Activated CD4-positive, alpha-beta T cell treated with anti-CD3 and anti-CD28 coated beads for 24 hours (primary cell): ENCODE data around the gene SLC35B2.
A peak's percentile ranks its signal among the peaks of the same experiment; 100 is the strongest.

ENCODE experiments used
- DNase-seq, 2 donors: peaks; one replicate each; pipeline ENCODE4 v3.0.0-alpha.2; 2020; ENCODE audit warnings: low read depth in 2 of 2

SLC35B2 gene

GRCh38 chr6:44222486-44223318 lies 34.6 kb downstream of the SLC35B2 start:
- DNase-seq, result no peak

DNA sequence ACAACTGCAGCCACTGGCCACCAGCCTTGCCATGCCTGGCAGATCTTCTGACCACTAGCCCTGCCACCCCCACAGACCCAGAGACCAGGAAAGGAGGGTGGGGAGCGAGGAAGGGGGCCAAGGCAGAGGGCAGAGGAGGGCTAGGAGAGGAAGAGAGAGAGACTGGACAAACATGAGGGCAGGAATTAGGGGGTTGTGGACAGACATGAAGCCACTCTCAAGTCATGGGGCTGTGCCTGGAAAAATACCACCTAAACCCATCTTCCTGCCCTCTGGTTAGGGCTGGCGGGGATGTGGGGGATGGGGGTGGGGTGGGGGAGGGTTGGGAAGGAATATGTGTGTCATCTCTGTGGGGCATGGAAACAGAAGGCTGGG lies 35.4 kb downstream of the SLC35B2 start:
- DNase-seq, result no peak

- peak; percentile 52 to 68 for DNase-seq
Observed at GRCh38 chr6:44221291-44221960, 35.9 kb downstream of the SLC35B2 start.

GRCh38 chr6:44220913-44221290 lies 36.4 kb downstream of the SLC35B2 start:
- no peak for DNase-seq

DNA sequence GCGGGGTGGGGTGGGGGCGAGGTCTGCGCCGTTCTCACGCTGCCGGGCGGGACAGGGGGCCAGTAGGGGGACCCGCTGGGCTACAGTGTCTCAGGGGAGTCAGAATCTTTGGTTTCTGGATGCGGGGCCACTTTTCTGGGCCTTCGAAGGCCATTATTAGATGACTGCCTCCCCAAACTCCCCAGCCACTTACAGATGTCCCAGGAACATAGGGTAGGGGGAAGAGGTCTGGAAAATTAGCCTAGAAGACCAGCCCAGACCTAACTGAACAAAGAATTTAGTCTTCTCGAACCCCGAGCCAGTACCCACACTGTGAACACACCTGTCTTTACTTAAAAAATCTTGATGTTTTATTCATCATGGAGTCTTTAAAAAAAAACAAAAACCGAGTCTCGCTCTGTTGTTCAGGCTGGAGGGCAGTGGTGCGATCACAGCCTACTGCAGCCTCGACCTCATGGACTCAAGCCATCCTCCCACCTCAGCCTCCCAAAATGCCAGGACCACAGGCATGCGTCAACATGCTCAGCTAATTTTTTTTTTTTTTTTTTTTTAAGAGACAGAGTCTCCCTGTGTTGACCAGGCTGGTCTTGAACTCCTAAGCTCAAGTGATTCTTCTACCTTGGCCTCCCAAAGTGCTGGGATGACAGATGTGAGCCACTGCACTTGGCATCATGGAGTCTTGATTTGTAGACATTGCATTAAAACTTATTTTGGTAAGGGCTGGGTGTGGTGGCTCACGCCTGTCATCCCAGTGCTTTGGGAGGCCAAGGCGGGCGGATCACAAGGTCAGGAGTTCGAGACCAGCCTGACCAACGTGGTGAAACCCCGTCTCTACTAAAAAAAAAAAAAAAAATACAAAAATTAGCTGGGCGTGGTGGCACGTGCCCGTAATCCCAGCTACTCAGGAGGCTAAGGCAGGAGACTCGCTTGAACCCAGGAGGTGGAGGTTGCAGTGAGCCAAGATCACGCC lies 37.2 kb downstream of the SLC35B2 start:
- no peak for DNase-seq

GRCh38 chr6:44219053-44219814 lies 38.1 kb downstream of the SLC35B2 start:
- DNase-seq, result no peak

GRCh38 chr6:44217332-44218143 lies 39.8 kb downstream of the SLC35B2 start:
- no peak for DNase-seq

GRCh38 chr6:44216677-44217331 lies 40.5 kb downstream of the SLC35B2 start, which contains the start of gene MYMX:
Gene MYMX, plus strand, starts transcription at chr6:44216926. Its CDS starts 546 bp downstream, at chr6:44217472.
- no peak for DNase-seq

DNA sequence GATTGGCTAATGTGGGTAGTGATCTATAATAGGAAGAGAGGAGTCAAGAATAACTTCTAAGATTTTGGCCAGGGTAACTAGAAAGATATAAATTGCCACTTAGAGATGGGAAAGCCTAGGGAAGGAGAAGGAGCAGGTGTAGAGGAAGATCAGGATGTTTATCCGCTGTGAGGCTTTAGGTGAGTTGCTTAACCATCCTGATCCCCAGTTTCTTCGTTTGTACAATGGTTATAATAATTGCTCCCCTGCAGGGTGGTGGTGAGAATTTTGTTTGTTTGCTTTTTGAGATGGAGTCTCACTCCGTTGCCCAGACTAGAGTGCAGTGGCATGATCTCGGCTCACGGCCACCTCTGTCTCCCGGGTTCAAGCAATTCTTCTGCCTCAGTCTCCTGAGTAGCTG lies 43.0 kb downstream of the SLC35B2 start:
- no peak for DNase-seq

- DNase-seq, result no peak
Observed at GRCh38 chr6:44211284-44211683, 46.0 kb downstream of the SLC35B2 start.

DNA sequence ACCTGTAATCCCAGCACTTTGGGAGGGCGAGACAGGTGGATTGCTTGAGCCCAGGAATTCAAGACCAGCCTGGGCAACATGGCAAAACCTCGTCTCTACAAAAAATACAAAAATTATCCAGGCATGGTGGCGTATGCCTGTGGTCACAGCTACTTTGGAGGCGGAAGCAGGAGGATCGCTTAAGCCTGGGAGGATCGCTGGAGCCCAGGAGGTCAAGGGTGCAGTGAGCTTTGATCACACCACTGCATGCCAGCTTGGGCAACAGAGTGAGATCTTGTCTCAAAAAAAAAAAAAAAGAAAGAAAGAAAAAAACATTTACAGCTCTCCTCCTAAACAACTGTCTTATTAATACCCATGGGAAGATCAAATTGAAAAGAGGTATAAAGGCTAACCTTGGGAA lies 49.4 kb downstream of the SLC35B2 start:
- DNase-seq, result no peak
